Measurements from ENCODE around the gene CBLN1. TPM values are rescaled to one million over a fixed set of nuclear protein-coding genes. Genes with fewer than 3 reads are reported as not detected.

Gene CBLN1
- total and polyA plus RNA-seq, 2 donors (not counting 1 experiment from before 2014, with no cell fraction given), result not detected

DNA sequence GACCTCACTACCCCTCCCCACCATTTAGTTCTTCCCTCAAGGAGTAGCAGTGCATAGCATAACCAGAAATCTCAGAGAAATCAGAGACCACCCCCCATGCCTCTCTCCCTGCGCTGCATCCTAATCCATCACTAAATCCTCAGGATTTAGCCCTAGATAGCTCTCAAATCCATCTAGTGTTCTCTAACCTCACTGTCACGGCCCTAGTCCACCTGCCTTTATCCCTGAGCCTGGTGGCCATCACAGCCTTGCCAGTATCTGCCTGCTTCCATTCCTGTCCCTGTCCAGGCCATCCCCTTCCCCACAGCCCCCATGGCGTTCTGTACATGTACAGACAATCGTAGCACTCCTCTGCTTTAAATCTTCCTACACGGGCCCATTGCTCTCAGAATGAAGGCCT lies 19.1 kb downstream of the CBLN1 start:
- DNase-seq (ENCODE audit: low read depth in 2 of 2), result no peak
- H3K4me1 ChIP-seq (ENCODE audit: control insufficient read depth, extremely low read depth, insufficient read depth, low read length), result no peaks in the 10 kb centered on the region
- no peaks in the 10 kb centered on the region for H3K9me3 ChIP-seq (ENCODE audit: control insufficient read depth, insufficient read depth, low read depth, low read length)
- H3K79me2 ChIP-seq (ENCODE audit: control insufficient read depth, insufficient read depth, low read length), result no peaks in the 10 kb centered on the region
- TF ChIP-seq, protein P1, sequence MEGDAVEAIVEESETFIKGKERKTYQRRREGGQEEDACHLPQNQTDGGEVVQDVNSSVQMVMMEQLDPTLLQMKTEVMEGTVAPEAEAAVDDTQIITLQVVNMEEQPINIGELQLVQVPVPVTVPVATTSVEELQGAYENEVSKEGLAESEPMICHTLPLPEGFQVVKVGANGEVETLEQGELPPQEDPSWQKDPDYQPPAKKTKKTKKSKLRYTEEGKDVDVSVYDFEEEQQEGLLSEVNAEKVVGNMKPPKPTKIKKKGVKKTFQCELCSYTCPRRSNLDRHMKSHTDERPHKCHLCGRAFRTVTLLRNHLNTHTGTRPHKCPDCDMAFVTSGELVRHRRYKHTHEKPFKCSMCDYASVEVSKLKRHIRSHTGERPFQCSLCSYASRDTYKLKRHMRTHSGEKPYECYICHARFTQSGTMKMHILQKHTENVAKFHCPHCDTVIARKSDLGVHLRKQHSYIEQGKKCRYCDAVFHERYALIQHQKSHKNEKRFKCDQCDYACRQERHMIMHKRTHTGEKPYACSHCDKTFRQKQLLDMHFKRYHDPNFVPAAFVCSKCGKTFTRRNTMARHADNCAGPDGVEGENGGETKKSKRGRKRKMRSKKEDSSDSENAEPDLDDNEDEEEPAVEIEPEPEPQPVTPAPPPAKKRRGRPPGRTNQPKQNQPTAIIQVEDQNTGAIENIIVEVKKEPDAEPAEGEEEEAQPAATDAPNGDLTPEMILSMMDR (conservative IDR thresholded peaks at IDR 0.05 in 1 of 2, IDR thresholded peaks at IDR 0.05 in 1 of 2; ENCODE audit: low read depth in 1 of 2, low read length in 2 of 2), result no peak
- TF ChIP-seq EZH2 (IDR thresholded peaks at IDR 0.05; ENCODE audit: low read length, missing control alignments), result no peak
- no peak overlapping the region for H3K9ac ChIP-seq (ENCODE audit: insufficient read depth, low read length)
- no peaks in the 10 kb centered on the region for H3K36me3 ChIP-seq (ENCODE audit: control insufficient read depth, insufficient read depth, low read length)
- no peak overlapping the region for H3K4me3 ChIP-seq (replicated peaks in 1 of 4; ENCODE audit: control extremely low read depth in 1 of 4, insufficient read depth in 1 of 4, low read depth in 3 of 4, low read length in 4 of 4)
- no peaks in the 10 kb centered on the region for H4K20me1 ChIP-seq (ENCODE audit: control insufficient read depth, extremely low read depth, insufficient read depth, low read length)
- H3K27me3 ChIP-seq (ENCODE audit: control insufficient read depth, insufficient read depth, low read length), result no peaks in the 10 kb centered on the region
- no peak overlapping the region for H3K27ac ChIP-seq (ENCODE audit: insufficient read depth, low read length)
- no peak overlapping the region for H2AFZ ChIP-seq (ENCODE audit: low read length)
- H3K4me2 ChIP-seq (ENCODE audit: extremely low read depth, insufficient read depth, low read length), result no peak overlapping the region

DNA sequence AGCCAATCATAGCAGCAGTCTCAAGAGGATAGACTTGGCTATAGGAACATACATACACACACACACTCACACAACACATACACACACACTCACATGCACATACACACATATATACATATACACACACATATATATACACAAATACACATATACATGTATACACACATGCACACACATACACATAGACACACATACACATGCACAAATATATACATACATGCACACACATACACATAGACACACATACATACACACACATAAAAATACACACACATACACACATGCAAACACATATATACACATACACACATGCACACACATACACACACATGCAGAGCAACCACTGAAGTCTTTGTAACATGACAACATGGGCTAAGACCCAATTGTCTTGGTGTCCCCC lies 19.7 kb downstream of the CBLN1 start:
- Histone ChIP-seq H3K27me3 (ENCODE audit: control insufficient read depth, insufficient read depth, low read length) (no peaks in the 10 kb centered on the region), H3K79me2 (ENCODE audit: control insufficient read depth, insufficient read depth, low read length) (no peaks in the 10 kb centered on the region), H3K9ac (ENCODE audit: insufficient read depth, low read length) (no peak overlapping the region), H3K4me2 (ENCODE audit: extremely low read depth, insufficient read depth, low read length) (no peak overlapping the region), H3K36me3 (ENCODE audit: control insufficient read depth, insufficient read depth, low read length) (no peaks in the 10 kb centered on the region), H4K20me1 (ENCODE audit: control insufficient read depth, extremely low read depth, insufficient read depth, low read length) (no peaks in the 10 kb centered on the region), H3K4me3 (replicated peaks in 1 of 4; ENCODE audit: control extremely low read depth in 1 of 4, insufficient read depth in 1 of 4, low read depth in 3 of 4, low read length in 4 of 4) (no peak overlapping the region), H3K9me3 (ENCODE audit: control insufficient read depth, insufficient read depth, low read depth, low read length) (no peaks in the 10 kb centered on the region), H3K4me1 (ENCODE audit: control insufficient read depth, extremely low read depth, insufficient read depth, low read length) (no peaks in the 10 kb centered on the region), H2AFZ (ENCODE audit: low read length) (no peak overlapping the region), H3K27ac (ENCODE audit: insufficient read depth, low read length) (no peak overlapping the region)
- DNase-seq (ENCODE audit: low read depth in 2 of 2), result no peak
- no peak for TF ChIP-seq EZH2 (IDR thresholded peaks at IDR 0.05; ENCODE audit: low read length, missing control alignments)
- TF ChIP-seq, protein P1 (conservative IDR thresholded peaks at IDR 0.05 in 1 of 2, IDR thresholded peaks at IDR 0.05 in 1 of 2; ENCODE audit: low read depth in 1 of 2, low read length in 2 of 2), result no peak

DNA sequence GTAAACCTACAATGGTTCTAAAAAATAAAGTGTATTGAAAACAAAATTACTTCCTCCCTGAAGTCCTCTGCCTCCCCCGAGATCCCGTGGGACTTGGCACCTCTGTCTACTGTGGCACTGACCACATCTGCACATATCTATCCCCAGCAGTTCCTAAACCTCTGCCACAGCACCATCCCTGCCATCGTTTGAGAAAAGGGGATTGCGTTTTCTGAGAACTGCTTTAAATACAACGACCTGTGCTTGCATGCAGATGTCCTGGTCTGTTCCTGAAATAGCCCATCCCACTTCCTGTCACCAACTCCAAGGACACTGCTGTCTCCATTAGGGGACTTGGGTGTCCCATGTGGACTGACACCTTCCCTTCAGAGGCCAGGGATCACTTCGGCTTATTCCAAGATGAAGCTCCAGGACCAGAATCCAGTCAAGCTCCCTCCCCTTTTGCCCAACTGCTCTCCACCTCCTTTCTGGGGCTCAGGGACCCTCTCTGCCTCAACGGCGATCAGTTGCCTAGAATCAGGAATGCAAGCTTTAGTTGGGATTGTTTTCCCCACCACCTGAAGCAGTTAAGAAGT lies 20.6 kb downstream of the CBLN1 start:
- no peaks in the 10 kb centered on the region for H3K27me3 ChIP-seq (ENCODE audit: control insufficient read depth, insufficient read depth, low read length)
- no peak overlapping the region for H3K4me3 ChIP-seq (replicated peaks in 1 of 4; ENCODE audit: control extremely low read depth in 1 of 4, insufficient read depth in 1 of 4, low read depth in 3 of 4, low read length in 4 of 4)
- H3K9me3 ChIP-seq (ENCODE audit: control insufficient read depth, insufficient read depth, low read depth, low read length), result no peaks in the 10 kb centered on the region
- H3K9ac ChIP-seq (ENCODE audit: insufficient read depth, low read length), result no peak overlapping the region
- H3K4me2 ChIP-seq (ENCODE audit: extremely low read depth, insufficient read depth, low read length), result no peak overlapping the region
- no peak overlapping the region for H3K27ac ChIP-seq (ENCODE audit: insufficient read depth, low read length)
- no peak overlapping the region for H2AFZ ChIP-seq (ENCODE audit: low read length)
- no peak for DNase-seq (ENCODE audit: low read depth in 2 of 2)
- no peaks in the 10 kb centered on the region for H3K36me3 ChIP-seq (ENCODE audit: control insufficient read depth, insufficient read depth, low read length)
- H4K20me1 ChIP-seq (ENCODE audit: control insufficient read depth, extremely low read depth, insufficient read depth, low read length), result no peaks in the 10 kb centered on the region
- no peaks in the 10 kb centered on the region for H3K79me2 ChIP-seq (ENCODE audit: control insufficient read depth, insufficient read depth, low read length)
- no peaks in the 10 kb centered on the region for H3K4me1 ChIP-seq (ENCODE audit: control insufficient read depth, extremely low read depth, insufficient read depth, low read length)
- TF ChIP-seq EZH2 (IDR thresholded peaks at IDR 0.05; ENCODE audit: low read length, missing control alignments), result no peak
- TF ChIP-seq, protein P1 (conservative IDR thresholded peaks at IDR 0.05 in 1 of 2, IDR thresholded peaks at IDR 0.05 in 1 of 2; ENCODE audit: low read depth in 1 of 2, low read length in 2 of 2), result no peak

All from fibroblast of lung (primary cell).